22Rv1 (cell line): Measurements from ENCODE around the gene FKBP9.
A peak's percentile ranks its signal among the peaks of the same experiment; 100 is the strongest.
"Not testable (repeated sequence)": the region's sequence is repeated elsewhere in the genome, so short reads cannot be mapped to it uniquely, and the experiment has no call there.

Experiments used
- ZFX ChIP-seq: fragments of 450-650 bp; IDR thresholded peaks from 2 replicates; pipeline ENCODE4 v1.6.1; 2017; ENCODE audit warnings: antibody characterized with exemption, borderline replicate concordance
- TF ChIP-seq, protein P1 (sequence below): fragments of 450-650 bp; IDR thresholded peaks from 2 replicates; pipeline ENCODE4 v1.5.1; 2017; ENCODE audit warnings: mild to moderate bottlenecking

DNA sequence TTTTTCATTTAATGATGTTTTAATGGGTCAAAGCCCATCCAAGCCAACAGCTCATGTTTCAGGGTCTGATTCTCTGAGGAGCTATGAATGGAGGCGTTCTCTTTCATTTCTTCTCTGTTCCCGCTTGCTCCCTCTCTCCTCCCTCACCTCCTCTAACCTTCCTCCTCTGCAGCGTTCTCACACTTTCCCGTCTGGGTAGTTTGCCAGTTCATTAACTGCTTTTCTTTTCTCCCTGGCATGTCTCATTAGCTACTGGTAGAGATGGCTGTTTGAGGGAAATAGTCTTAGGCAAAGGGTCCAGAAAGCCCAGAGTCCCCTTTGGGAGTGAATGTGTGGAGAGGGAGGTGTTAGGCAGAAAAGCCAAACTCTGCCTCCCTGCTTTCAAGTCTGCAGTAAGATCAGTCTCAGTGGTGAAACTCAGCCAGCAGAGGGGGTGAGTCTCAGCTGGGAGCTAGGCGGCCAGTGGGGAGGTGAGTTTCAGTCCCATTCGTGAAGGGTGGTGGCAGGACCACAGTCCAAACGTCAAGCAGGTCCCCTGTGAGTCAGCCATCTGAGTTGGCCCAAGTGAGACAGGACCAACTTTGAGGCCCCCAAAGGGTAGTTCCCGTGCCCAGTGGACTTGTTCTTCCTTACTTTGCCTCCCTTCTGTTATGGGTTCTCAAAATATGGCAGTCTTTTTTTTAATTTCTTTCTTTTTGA lies 7.4 kb downstream of the FKBP9 start:
- TF ChIP-seq, protein P1, sequence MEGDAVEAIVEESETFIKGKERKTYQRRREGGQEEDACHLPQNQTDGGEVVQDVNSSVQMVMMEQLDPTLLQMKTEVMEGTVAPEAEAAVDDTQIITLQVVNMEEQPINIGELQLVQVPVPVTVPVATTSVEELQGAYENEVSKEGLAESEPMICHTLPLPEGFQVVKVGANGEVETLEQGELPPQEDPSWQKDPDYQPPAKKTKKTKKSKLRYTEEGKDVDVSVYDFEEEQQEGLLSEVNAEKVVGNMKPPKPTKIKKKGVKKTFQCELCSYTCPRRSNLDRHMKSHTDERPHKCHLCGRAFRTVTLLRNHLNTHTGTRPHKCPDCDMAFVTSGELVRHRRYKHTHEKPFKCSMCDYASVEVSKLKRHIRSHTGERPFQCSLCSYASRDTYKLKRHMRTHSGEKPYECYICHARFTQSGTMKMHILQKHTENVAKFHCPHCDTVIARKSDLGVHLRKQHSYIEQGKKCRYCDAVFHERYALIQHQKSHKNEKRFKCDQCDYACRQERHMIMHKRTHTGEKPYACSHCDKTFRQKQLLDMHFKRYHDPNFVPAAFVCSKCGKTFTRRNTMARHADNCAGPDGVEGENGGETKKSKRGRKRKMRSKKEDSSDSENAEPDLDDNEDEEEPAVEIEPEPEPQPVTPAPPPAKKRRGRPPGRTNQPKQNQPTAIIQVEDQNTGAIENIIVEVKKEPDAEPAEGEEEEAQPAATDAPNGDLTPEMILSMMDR = peak; percentile 52
- TF ChIP-seq ZFX = not testable (repeated sequence)
